GM12891 (cell line): Measurements from ENCODE around the gene REEP5.

Source experiments
- DNase-seq: peaks from one replicate; pipeline ENCODE4 v3.0.0; 2011; ENCODE audit warnings: low spot score; ENCODE audit not compliant: insufficient read length
- FAIRE-seq: peaks from 2 replicates; lab custom pipeline; 2011; peaks lifted over from hg19 to GRCh38; lab: Jason Lieb, UNC
- PAX5 ChIP-seq: IDR thresholded peaks from 2 replicates; pipeline ENCODE4 v1.6.1; 2011; ENCODE audit warnings: low read length, moderate library complexity, mild to moderate bottlenecking; ENCODE audit not compliant: insufficient read depth, severe bottlenecking
- POLR2A ChIP-seq: IDR thresholded peaks from 2 replicates; pipeline ENCODE4 v1.6.1; 2011; ENCODE audit warnings: low read depth, low read length, control low read depth
- POLR2AphosphoS5 ChIP-seq: IDR thresholded peaks from 2 replicates; pipeline ENCODE4 v1.6.1; 2011; ENCODE audit warnings: low read depth, low read length, control low read depth
- POU2F2 ChIP-seq: IDR thresholded peaks from 2 replicates; pipeline ENCODE4 v1.6.1; 2011; ENCODE audit warnings: low read depth, mild to moderate bottlenecking, control low read depth, low read length, moderate library complexity
- SPI1 ChIP-seq: IDR thresholded peaks from 2 replicates; pipeline ENCODE4 v1.6.1; 2011; ENCODE audit warnings: low read depth, low read length, control low read depth
- TAF1 ChIP-seq: IDR thresholded peaks from 2 replicates; pipeline ENCODE4 v1.6.1; 2011; ENCODE audit warnings: low read depth, low read length, control low read depth

Gene REEP5

GRCh38 chr5:112958093-112959088, 36.4 kb upstream of the REEP5 start:
- DNase-seq (no peak), FAIRE-seq (no peak)
- TF ChIP-seq PAX5, result no peak
- no peak for TF ChIP-seq POLR2AphosphoS5
- no peak for TF ChIP-seq SPI1
- TF ChIP-seq TAF1, result no peak
- TF ChIP-seq POU2F2, result no peak

GRCh38 chr5:112957036-112957808, 35.2 kb upstream of the REEP5 start:
- FAIRE-seq (no peak), DNase-seq (no peak)
- TF ChIP-seq SPI1, result no peak

GRCh38 chr5:112956606-112957005, 34.6 kb upstream of the REEP5 start:
- no peak for TF ChIP-seq TAF1
- TF ChIP-seq POLR2A, result no peak
- TF ChIP-seq PAX5, result no peak
- no peak for TF ChIP-seq SPI1
- TF ChIP-seq POLR2AphosphoS5, result no peak
- TF ChIP-seq POU2F2, result no peak
- FAIRE-seq, result no peak

GRCh38 chr5:112951124-112951702, 29.2 kb upstream of the REEP5 start:
- FAIRE-seq (no peak), DNase-seq (no peak)
- TF ChIP-seq POU2F2 (no peak), POLR2AphosphoS5 (no peak), PAX5 (no peak), TAF1 (no peak)

More at GRCh38 chr5:112956606-112957005, 34.6 kb upstream of the REEP5 start:
- DNase-seq, result no peak

- DNase-seq, result no peak
- TF ChIP-seq TAF1 (no peak), POLR2A (no peak), SPI1 (no peak), POU2F2 (no peak), POLR2AphosphoS5 (no peak), PAX5 (no peak)
- FAIRE-seq, result no peak
Measured at GRCh38 chr5:112948458-112948857, 26.4 kb upstream of the REEP5 start.

- TF ChIP-seq PAX5 (no peak), POLR2A (no peak), POU2F2 (no peak), POLR2AphosphoS5 (no peak)
- FAIRE-seq (no peak), DNase-seq (no peak)
Measured at GRCh38 chr5:112940670-112941069, 18.6 kb upstream of the REEP5 start.

GRCh38 chr5:112938286-112938685, 16.3 kb upstream of the REEP5 start:
- FAIRE-seq, result no peak
- DNase-seq, result no peak
- TF ChIP-seq POLR2A, result no peak
- no peak for TF ChIP-seq POU2F2
- no peak for TF ChIP-seq TAF1
- no peak for TF ChIP-seq SPI1
- TF ChIP-seq POLR2AphosphoS5, result no peak
- TF ChIP-seq PAX5, result no peak

GRCh38 chr5:112935675-112936074, 13.6 kb upstream of the REEP5 start:
- no peak for TF ChIP-seq PAX5
- no peak for TF ChIP-seq POU2F2
- TF ChIP-seq TAF1, result no peak
- no peak for TF ChIP-seq POLR2AphosphoS5
- no peak for TF ChIP-seq POLR2A
- TF ChIP-seq SPI1, result no peak
- FAIRE-seq, result no peak
- DNase-seq, result no peak

- DNase-seq (no peak), FAIRE-seq (no peak)
- TF ChIP-seq PAX5 (no peak), POLR2A (no peak), SPI1 (no peak), TAF1 (no peak), POU2F2 (no peak), POLR2AphosphoS5 (no peak)
Measured at GRCh38 chr5:112934366-112934663, 12.3 kb upstream of the REEP5 start.
